Measurements from ENCODE around the gene ACSL3.

DNA sequence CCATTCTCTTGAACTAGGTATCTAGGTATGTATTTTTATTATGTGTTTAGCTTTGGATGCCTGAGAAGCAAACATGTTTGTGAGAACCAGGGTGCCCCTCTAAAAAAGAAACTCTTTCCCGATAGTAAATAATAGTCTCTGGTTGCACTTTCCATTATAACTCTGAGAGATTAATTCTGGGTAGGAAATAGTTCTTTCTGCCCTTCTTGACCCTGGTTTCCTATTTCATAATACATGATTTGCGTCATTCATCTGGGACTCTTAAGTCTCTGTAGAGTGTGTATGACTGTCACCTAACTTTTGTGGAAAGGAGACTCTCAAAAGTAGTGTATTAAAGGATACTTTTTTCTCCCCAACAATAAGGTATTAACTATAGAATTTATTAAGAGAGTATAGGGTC, 31.5 kb downstream of the ACSL3 start:
- TF ChIP-seq NR2C2 (CRISPR knock-in tag; IDR thresholded peaks at IDR 0.05) (no peak), TCF7 (CRISPR knock-in tag; IDR thresholded peaks at IDR 0.05; ENCODE audit: low read depth) (no peak), IRF2 (CRISPR knock-in tag; IDR thresholded peaks at IDR 0.05; ENCODE audit: borderline replicate concordance, low read depth) (no peak), JUN (CRISPR knock-in tag; IDR thresholded peaks at IDR 0.05) (no peak), ZNF396 (CRISPR knock-in tag; IDR thresholded peaks at IDR 0.05; ENCODE audit: borderline replicate concordance) (no peak), ATF1 (CRISPR knock-in tag; IDR thresholded peaks at IDR 0.05) (no peak), CREM (CRISPR knock-in tag; IDR thresholded peaks at IDR 0.05) (no peak)
- TF ChIP-seq, protein P1, sequence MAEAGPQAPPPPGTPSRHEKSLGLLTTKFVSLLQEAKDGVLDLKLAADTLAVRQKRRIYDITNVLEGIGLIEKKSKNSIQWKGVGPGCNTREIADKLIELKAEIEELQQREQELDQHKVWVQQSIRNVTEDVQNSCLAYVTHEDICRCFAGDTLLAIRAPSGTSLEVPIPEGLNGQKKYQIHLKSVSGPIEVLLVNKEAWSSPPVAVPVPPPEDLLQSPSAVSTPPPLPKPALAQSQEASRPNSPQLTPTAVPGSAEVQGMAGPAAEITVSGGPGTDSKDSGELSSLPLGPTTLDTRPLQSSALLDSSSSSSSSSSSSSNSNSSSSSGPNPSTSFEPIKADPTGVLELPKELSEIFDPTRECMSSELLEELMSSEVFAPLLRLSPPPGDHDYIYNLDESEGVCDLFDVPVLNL (CRISPR knock-in tag; IDR thresholded peaks at IDR 0.05; ENCODE audit: borderline replicate concordance, low read depth) = no peak
- TF ChIP-seq, protein P2, sequence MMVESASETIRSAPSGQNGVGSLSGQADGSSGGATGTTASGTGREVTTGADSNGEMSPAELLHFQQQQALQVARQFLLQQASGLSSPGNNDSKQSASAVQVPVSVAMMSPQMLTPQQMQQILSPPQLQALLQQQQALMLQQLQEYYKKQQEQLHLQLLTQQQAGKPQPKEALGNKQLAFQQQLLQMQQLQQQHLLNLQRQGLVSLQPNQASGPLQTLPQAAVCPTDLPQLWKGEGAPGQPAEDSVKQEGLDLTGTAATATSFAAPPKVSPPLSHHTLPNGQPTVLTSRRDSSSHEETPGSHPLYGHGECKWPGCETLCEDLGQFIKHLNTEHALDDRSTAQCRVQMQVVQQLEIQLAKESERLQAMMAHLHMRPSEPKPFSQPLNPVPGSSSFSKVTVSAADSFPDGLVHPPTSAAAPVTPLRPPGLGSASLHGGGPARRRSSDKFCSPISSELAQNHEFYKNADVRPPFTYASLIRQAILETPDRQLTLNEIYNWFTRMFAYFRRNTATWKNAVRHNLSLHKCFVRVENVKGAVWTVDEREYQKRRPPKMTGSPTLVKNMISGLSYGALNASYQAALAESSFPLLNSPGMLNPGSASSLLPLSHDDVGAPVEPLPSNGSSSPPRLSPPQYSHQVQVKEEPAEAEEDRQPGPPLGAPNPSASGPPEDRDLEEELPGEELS (CRISPR knock-in tag; IDR thresholded peaks at IDR 0.05) = no peak
- TF ChIP-seq, protein P3, sequence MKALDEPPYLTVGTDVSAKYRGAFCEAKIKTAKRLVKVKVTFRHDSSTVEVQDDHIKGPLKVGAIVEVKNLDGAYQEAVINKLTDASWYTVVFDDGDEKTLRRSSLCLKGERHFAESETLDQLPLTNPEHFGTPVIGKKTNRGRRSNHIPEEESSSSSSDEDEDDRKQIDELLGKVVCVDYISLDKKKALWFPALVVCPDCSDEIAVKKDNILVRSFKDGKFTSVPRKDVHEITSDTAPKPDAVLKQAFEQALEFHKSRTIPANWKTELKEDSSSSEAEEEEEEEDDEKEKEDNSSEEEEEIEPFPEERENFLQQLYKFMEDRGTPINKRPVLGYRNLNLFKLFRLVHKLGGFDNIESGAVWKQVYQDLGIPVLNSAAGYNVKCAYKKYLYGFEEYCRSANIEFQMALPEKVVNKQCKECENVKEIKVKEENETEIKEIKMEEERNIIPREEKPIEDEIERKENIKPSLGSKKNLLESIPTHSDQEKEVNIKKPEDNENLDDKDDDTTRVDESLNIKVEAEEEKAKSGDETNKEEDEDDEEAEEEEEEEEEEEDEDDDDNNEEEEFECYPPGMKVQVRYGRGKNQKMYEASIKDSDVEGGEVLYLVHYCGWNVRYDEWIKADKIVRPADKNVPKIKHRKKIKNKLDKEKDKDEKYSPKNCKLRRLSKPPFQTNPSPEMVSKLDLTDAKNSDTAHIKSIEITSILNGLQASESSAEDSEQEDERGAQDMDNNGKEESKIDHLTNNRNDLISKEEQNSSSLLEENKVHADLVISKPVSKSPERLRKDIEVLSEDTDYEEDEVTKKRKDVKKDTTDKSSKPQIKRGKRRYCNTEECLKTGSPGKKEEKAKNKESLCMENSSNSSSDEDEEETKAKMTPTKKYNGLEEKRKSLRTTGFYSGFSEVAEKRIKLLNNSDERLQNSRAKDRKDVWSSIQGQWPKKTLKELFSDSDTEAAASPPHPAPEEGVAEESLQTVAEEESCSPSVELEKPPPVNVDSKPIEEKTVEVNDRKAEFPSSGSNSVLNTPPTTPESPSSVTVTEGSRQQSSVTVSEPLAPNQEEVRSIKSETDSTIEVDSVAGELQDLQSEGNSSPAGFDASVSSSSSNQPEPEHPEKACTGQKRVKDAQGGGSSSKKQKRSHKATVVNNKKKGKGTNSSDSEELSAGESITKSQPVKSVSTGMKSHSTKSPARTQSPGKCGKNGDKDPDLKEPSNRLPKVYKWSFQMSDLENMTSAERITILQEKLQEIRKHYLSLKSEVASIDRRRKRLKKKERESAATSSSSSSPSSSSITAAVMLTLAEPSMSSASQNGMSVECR (CRISPR knock-in tag; IDR thresholded peaks at IDR 0.05; ENCODE audit: borderline replicate concordance) = no peak
- TF ChIP-seq, protein P4, sequence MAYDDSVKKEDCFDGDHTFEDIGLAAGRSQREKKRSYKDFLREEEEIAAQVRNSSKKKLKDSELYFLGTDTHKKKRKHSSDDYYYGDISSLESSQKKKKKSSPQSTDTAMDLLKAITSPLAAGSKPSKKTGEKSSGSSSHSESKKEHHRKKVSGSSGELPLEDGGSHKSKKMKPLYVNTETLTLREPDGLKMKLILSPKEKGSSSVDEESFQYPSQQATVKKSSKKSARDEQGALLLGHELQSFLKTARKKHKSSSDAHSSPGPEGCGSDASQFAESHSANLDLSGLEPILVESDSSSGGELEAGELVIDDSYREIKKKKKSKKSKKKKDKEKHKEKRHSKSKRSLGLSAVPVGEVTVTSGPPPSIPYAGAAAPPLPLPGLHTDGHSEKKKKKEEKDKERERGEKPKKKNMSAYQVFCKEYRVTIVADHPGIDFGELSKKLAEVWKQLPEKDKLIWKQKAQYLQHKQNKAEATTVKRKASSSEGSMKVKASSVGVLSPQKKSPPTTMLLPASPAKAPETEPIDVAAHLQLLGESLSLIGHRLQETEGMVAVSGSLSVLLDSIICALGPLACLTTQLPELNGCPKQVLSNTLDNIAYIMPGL (CRISPR knock-in tag; IDR thresholded peaks at IDR 0.05) = no peak
- TF ChIP-seq, protein P5, sequence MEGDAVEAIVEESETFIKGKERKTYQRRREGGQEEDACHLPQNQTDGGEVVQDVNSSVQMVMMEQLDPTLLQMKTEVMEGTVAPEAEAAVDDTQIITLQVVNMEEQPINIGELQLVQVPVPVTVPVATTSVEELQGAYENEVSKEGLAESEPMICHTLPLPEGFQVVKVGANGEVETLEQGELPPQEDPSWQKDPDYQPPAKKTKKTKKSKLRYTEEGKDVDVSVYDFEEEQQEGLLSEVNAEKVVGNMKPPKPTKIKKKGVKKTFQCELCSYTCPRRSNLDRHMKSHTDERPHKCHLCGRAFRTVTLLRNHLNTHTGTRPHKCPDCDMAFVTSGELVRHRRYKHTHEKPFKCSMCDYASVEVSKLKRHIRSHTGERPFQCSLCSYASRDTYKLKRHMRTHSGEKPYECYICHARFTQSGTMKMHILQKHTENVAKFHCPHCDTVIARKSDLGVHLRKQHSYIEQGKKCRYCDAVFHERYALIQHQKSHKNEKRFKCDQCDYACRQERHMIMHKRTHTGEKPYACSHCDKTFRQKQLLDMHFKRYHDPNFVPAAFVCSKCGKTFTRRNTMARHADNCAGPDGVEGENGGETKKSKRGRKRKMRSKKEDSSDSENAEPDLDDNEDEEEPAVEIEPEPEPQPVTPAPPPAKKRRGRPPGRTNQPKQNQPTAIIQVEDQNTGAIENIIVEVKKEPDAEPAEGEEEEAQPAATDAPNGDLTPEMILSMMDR (IDR thresholded peaks at IDR 0.05) = no peak
- TF ChIP-seq, protein P6, sequence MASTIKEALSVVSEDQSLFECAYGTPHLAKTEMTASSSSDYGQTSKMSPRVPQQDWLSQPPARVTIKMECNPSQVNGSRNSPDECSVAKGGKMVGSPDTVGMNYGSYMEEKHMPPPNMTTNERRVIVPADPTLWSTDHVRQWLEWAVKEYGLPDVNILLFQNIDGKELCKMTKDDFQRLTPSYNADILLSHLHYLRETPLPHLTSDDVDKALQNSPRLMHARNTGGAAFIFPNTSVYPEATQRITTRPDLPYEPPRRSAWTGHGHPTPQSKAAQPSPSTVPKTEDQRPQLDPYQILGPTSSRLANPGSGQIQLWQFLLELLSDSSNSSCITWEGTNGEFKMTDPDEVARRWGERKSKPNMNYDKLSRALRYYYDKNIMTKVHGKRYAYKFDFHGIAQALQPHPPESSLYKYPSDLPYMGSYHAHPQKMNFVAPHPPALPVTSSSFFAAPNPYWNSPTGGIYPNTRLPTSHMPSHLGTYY (CRISPR knock-in tag; IDR thresholded peaks at IDR 0.05) = no peak

All from WTC11 (cell line).